ENCODE measurements around the gene GATAD1. TPM values are rescaled to one million over a fixed set of nuclear protein-coding genes. Genes with fewer than 3 reads are reported as not detected.
"Not testable (repeated sequence)": the region's sequence is repeated elsewhere in the genome, so short reads cannot be mapped to it uniquely, and the experiment has no call there.

Gene GATAD1
- total RNA-seq, 1 donor from 2014 or later = 30.5 TPM

GRCh38 chr7:92404170-92404614, 43.1 kb upstream of the GATAD1 start:
- Histone ChIP-seq H3K27me3 (ENCODE audit: control insufficient read depth, insufficient read depth, low read length) (no peaks in the 10 kb centered on the region), H3K36me3 (ENCODE audit: control insufficient read depth, insufficient read depth, low read length) (no peaks in the 10 kb centered on the region), H3K4me3 (ENCODE audit: low read depth, low read length) (no peak overlapping the region)
- no peak for TF ChIP-seq CTCF (IDR thresholded peaks at IDR 0.05; ENCODE audit: insufficient read depth, low read length, poor library complexity, severe bottlenecking)
- no peak for DNase-seq (ENCODE audit: low read depth)

GRCh38 chr7:92409357-92409756, 37.9 kb upstream of the GATAD1 start:
- peaks cover 3% of the 10 kb centered on the region for H3K27me3 ChIP-seq (ENCODE audit: control insufficient read depth, insufficient read depth, low read length)
- no peak overlapping the region for H3K4me3 ChIP-seq (ENCODE audit: low read depth, low read length)
- no peaks in the 10 kb centered on the region for H3K36me3 ChIP-seq (ENCODE audit: control insufficient read depth, insufficient read depth, low read length)
- no peak for DNase-seq (ENCODE audit: low read depth)
- no peak for TF ChIP-seq CTCF (IDR thresholded peaks at IDR 0.05; ENCODE audit: insufficient read depth, low read length, poor library complexity, severe bottlenecking)

DNA sequence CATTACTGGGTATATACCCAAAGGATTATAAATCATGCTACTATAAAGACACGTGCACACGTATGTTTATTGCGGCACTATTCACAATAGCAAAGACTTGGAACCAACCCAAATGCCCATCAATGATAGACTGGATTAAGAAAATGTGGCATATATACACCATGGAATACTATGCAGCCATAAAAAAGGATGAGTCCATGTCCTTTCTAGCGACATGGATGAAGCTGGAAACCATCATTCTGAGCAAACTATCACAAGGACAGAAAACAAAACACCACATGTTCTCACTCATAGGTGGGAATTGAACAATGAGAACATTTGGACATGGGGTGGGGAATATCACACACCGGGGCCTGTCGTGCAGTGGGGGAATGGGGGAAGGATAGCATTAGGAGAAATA, 37.1 kb upstream of the GATAD1 start:
- not testable (repeated sequence) for DNase-seq (ENCODE audit: low read depth)

GRCh38 chr7:92412745-92413144, 34.5 kb upstream of the GATAD1 start:
- no peak overlapping the region for H3K4me3 ChIP-seq (ENCODE audit: low read depth, low read length)
- peaks cover 3% of the 10 kb centered on the region for H3K27me3 ChIP-seq (ENCODE audit: control insufficient read depth, insufficient read depth, low read length)
- no peak for TF ChIP-seq CTCF (IDR thresholded peaks at IDR 0.05; ENCODE audit: insufficient read depth, low read length, poor library complexity, severe bottlenecking)
- H3K36me3 ChIP-seq (ENCODE audit: control insufficient read depth, insufficient read depth, low read length) = no peaks in the 10 kb centered on the region
- DNase-seq (ENCODE audit: low read depth) = no peak

More for the DNA sequence above, 37.1 kb upstream of the GATAD1 start:
- not testable (repeated sequence) for H3K27me3 ChIP-seq (ENCODE audit: control insufficient read depth, insufficient read depth, low read length); H3K36me3 ChIP-seq (ENCODE audit: control insufficient read depth, insufficient read depth, low read length); H3K4me3 ChIP-seq (ENCODE audit: low read depth, low read length)

GRCh38 chr7:92413550-92413949, 33.7 kb upstream of the GATAD1 start:
- peaks cover 3% of the 10 kb centered on the region for H3K27me3 ChIP-seq (ENCODE audit: control insufficient read depth, insufficient read depth, low read length)
- H3K4me3 ChIP-seq (ENCODE audit: low read depth, low read length) = no peak overlapping the region
- no peak for TF ChIP-seq CTCF (IDR thresholded peaks at IDR 0.05; ENCODE audit: insufficient read depth, low read length, poor library complexity, severe bottlenecking)
- DNase-seq (ENCODE audit: low read depth) = no peak
- no peaks in the 10 kb centered on the region for H3K36me3 ChIP-seq (ENCODE audit: control insufficient read depth, insufficient read depth, low read length)

DNA sequence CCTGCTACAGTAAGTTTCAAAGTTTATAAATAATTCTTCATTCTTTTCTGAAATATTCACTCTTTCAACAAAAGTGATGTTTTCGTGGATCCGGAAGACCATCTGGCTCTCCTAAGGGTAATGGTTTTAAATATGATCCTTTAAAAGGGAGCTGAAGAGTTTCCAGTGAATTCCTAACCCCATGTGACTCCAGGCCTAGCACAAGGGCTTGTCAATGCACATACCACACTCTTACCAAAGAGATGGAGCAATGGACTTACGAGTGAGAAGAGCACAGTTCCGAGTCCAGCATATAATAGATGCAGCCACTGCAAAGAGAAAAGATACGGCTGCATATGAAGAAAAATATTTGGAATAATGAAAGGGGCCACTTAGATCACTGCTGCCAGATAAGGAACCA, 32.1 kb upstream of the GATAD1 start:
- no peak for DNase-seq (ENCODE audit: low read depth)
- Histone ChIP-seq H3K36me3 (ENCODE audit: control insufficient read depth, insufficient read depth, low read length) (no peaks in the 10 kb centered on the region), H3K27me3 (ENCODE audit: control insufficient read depth, insufficient read depth, low read length) (peaks cover 3% of the 10 kb centered on the region), H3K4me3 (ENCODE audit: low read depth, low read length) (no peak overlapping the region)
- TF ChIP-seq CTCF (IDR thresholded peaks at IDR 0.05; ENCODE audit: insufficient read depth, low read length, poor library complexity, severe bottlenecking) = no peak
